Ascending aorta (tissue), 2 donors: ENCODE data around the gene SCD5. TPM values are rescaled to one million over a fixed set of nuclear protein-coding genes. Genes with fewer than 3 reads are reported as not detected.

ENCODE experiments used
- DNase-seq, 2 donors: peaks; one replicate each; pipeline ENCODE4 v3.0.0-alpha.2; 2019; ENCODE audit warnings: low spot score in 2 of 2
- H3K27ac ChIP-seq, 2 donors: fragments of 200-600 bp; sonication (generic); one replicate each; pipeline ENCODE4 v1.5.1; 2016 to 2017; ENCODE audit warnings: mild to moderate bottlenecking in 1 of 2
- H3K27me3 ChIP-seq: fragments of 200-600 bp; sonication (generic); one replicate; pipeline ENCODE4 v1.5.1; 2017
- H3K36me3 ChIP-seq, 2 donors: fragments of 200-600 bp; sonication (generic); one replicate each; pipeline ENCODE4 v1.5.1; 2016
- H3K4me1 ChIP-seq, 2 donors: fragments of 200-600 bp; sonication (generic); one replicate each; pipeline ENCODE4 v1.5.1; 2016 to 2017; ENCODE audit warnings: mild to moderate bottlenecking in 1 of 2
- H3K4me3 ChIP-seq, 2 donors: fragments of 200-600 bp; sonication (generic); one replicate each; pipeline ENCODE4 v1.5.1; 2016 to 2017; ENCODE audit warnings: mild to moderate bottlenecking in 1 of 2
- H3K9me3 ChIP-seq, 2 donors: fragments of 200-600 bp; sonication (generic); one replicate each; pipeline ENCODE4 v1.5.1; 2016
- intact Hi-C: fragments of 100-400 bp; cut with DNase I; formaldehyde crosslinking; loops from one replicate; pipeline ENCODE4 v1.15.1; 2023
- total RNA-seq: library from RNA; depleted of rRNA; stranded (reverse); fragments of >200 nt; gene quantifications from one replicate; pipeline ENCODE4 v1.1.0, GENCODE V29; 2016
- TF ChIP-seq, protein P1 (sequence below), 3 experiments: fragments of 200-600 bp in 2 of 3; fragments of 450-650 bp in 1 of 3; sonication (generic) in 2 of 3; IDR thresholded peaks; one replicate each; pipeline ENCODE4 v1.5.1; 2016 to 2019; ENCODE audit warnings: antibody characterized with exemption in 3 of 3, mild to moderate bottlenecking in 1 of 3, moderate library complexity in 1 of 3

Gene SCD5
- total RNA-seq, 1 donor from 2014 or later: 28.0 TPM

DNA sequence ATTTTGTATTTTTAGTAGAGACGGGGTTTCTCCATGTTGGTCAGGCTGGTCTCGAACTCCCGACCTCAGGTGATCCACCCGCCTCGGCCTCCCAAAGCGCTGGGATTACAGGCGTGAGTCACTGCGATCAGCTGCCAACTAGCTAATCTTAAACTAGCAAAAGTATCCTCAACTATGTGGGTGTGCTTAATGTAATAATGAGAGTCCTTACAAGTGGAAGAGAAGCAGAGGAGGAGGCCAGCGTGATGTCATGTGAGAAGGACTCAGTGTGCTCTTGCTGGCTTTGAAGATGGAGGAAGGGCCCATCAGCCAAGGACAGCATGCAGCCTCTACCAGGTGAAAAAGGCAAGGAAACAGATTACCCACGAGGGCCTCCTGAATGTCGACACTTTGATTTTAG, 19.6 kb downstream of the SCD5 start:
- H3K4me1 ChIP-seq: no peaks in the 10 kb centered on the region
- no peaks in the 10 kb centered on the region for H3K27me3 ChIP-seq
- no peak for DNase-seq
- no peak overlapping the region for H3K27ac ChIP-seq
- H3K9me3 ChIP-seq: no peaks in the 10 kb centered on the region
- intact Hi-C loops: no loop called here
- no peaks in the 10 kb centered on the region for H3K36me3 ChIP-seq
- TF ChIP-seq, protein P1, sequence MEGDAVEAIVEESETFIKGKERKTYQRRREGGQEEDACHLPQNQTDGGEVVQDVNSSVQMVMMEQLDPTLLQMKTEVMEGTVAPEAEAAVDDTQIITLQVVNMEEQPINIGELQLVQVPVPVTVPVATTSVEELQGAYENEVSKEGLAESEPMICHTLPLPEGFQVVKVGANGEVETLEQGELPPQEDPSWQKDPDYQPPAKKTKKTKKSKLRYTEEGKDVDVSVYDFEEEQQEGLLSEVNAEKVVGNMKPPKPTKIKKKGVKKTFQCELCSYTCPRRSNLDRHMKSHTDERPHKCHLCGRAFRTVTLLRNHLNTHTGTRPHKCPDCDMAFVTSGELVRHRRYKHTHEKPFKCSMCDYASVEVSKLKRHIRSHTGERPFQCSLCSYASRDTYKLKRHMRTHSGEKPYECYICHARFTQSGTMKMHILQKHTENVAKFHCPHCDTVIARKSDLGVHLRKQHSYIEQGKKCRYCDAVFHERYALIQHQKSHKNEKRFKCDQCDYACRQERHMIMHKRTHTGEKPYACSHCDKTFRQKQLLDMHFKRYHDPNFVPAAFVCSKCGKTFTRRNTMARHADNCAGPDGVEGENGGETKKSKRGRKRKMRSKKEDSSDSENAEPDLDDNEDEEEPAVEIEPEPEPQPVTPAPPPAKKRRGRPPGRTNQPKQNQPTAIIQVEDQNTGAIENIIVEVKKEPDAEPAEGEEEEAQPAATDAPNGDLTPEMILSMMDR (IDR thresholded peaks at IDR 0.05): no peak
- no peak overlapping the region for H3K4me3 ChIP-seq

DNA sequence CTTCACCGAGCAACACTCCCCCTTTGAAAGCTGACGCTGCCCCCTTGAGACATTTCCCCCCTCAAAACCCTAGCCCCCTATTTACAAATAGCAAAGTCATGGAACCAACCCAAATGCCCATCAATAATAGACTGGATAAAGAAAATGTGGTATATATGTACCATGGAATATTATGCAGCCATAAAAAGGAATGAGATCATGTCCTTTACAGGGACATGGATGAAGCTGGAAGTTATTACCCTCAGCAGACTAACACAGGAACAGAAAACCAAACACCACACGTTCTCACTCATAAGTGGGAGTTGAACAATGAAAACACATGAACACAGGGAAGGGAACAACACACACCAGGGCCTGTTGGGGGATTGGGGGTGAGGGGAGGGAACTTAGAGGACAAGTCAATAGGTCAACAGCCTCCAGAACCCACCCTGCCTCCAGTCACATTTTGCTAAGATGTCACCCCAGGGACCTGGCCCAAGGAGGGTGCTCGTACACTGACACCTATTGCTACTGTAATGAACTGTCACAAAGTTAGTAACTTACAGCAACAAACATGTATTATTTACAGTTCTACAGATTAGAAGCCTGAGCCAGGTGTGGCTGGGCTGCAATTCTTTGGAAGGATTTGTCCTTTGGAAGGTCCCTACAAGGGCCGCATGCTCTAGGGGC, 20.6 kb downstream of the SCD5 start:
- DNase-seq: no peak
- no peaks in the 10 kb centered on the region for H3K4me1 ChIP-seq

DNA sequence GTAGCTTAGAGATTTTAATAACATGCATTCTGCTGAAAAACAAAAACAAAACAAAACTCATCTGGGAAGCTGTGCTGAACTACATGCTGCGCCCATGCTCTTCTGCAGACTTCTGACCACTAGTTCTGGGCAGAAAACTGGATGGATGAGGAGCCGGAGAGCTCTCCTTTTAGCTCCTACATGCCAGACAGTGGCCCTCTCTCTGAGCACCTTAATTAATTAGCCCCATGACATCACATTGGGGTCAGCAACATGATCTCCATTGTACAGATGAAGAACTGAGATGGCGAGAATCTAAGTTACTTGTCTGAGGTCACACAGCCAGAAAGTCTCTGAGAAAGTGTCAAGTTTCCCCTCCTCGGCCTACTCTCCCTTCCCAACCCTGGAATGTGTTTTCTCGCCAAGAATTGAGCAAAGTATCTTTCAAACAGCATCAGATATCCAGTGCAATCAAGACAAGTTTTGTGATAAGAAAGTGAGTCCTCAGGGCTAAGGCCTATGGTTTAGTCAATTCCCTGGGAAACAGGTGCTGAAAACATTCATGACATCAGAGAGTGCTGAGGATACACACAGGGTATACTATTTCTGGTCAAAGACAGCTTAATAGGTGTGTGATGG, 21.6 kb downstream of the SCD5 start:
- Histone ChIP-seq H3K4me1 (no peaks in the 10 kb centered on the region), H3K27ac (no peak overlapping the region), H3K9me3 (no peaks in the 10 kb centered on the region), H3K27me3 (no peaks in the 10 kb centered on the region), H3K36me3 (no peaks in the 10 kb centered on the region), H3K4me3 (no peak overlapping the region)
- intact Hi-C loops: no loop called here
- TF ChIP-seq, protein P1 (IDR thresholded peaks at IDR 0.05): no peak
- DNase-seq: no peak

More for the DNA sequence above, 20.6 kb downstream of the SCD5 start:
- Histone ChIP-seq H3K27ac (no peak overlapping the region), H3K4me3 (no peak overlapping the region), H3K9me3 (no peaks in the 10 kb centered on the region), H3K36me3 (no peaks in the 10 kb centered on the region), H3K27me3 (no peaks in the 10 kb centered on the region)
- TF ChIP-seq, protein P1 (IDR thresholded peaks at IDR 0.05): no peak
- intact Hi-C loops: no loop called here

DNA sequence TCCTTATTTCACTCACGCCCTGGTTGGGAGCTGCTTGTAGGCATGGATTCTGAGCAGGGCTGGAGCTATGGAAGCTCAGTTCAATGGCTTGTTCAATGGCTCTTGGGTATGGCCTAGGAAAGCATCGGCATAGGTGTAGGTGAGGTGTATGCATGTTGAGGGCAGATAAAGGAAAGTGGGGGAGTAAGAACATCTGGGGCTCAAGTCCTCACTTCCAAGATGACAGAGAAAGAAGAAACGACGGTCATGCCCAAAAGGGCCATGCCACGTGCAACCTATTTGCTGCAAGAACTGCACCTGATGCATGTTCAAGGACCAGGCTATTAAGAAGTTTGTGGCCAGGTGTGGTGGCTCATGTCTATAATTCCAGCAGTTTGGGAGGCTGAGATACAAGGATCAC, 23.4 kb downstream of the SCD5 start:
- Histone ChIP-seq H3K9me3 (no peaks in the 10 kb centered on the region), H3K27me3 (no peaks in the 10 kb centered on the region), H3K27ac (no peak overlapping the region), H3K4me3 (no peak overlapping the region), H3K4me1 (no peaks in the 10 kb centered on the region), H3K36me3 (no peaks in the 10 kb centered on the region)
- DNase-seq: no peak
- TF ChIP-seq, protein P1 (IDR thresholded peaks at IDR 0.05): no peak
- intact Hi-C loops: no loop called here

DNA sequence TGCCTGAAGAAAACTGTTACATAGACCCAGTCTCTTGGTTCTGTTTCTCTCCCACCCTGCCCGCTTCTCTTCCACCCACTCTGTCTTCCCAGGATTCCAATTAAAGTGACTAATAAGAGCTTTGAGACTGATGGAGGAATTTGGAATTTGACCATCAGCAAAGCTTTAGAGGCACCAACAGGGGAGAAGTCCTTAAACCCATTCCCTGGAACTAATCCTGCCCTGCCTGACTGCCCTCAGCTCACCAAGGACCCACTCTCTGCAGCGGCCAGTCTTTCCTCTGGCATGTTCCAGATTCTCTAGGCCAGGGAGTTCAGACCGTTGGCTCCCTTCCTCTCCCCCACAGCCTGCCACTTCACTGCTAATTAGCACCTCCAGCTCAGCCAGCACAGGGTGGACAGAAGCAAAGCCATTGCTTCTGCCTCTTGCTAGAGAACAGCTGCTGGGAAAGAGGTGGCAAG, 23.9 kb downstream of the SCD5 start:
- intact Hi-C loops: no loop called here

More for the DNA sequence above, 23.9 kb downstream of the SCD5 start:
- Histone ChIP-seq H3K4me3 (no peak overlapping the region), H3K9me3 (no peaks in the 10 kb centered on the region), H3K27ac (no peak overlapping the region), H3K4me1 (no peaks in the 10 kb centered on the region), H3K36me3 (no peaks in the 10 kb centered on the region), H3K27me3 (no peaks in the 10 kb centered on the region)
- no peak for DNase-seq
- TF ChIP-seq, protein P1 (IDR thresholded peaks at IDR 0.05): no peak
